Measurements from ENCODE around the gene PLEKHA3. TPM values are rescaled to one million over a fixed set of nuclear protein-coding genes. Genes with fewer than 3 reads are reported as not detected.

The PLEKHA3 gene
- total RNA-seq, 2 donors from 2014 or later, result 21.2 to 22.8 TPM

DNA sequence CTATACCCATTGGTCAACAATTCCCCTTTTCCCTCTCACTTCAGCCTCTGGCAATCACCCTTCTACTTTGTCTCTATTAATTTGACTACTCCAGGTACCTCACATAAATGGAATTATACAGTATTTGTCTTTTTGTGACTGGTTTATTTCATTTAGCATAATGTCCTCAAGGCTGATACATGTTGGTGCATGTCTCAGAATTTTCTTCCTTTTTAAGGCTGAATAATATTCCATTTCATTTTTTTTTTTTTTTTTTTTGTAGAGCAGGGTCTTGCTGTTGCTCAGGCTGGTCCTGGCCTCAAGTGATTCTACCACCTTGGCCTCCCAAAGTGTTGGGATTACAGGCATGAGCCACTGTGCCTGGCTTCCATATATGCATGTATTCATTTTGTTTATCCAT, 3.8 kb upstream of the PLEKHA3 start:
- no peak overlapping the region for H3K27ac ChIP-seq (ENCODE audit: low read depth, low read length)

GRCh38 chr2:178477443-178478129, 2.7 kb upstream of the PLEKHA3 start:
- Histone ChIP-seq H3K27me3 (ENCODE audit: control insufficient read depth, insufficient read depth, low read length, poor library complexity, severe bottlenecking) (no peaks in the 10 kb centered on the region), H3K27ac (ENCODE audit: low read depth, low read length) (peak overlapping the region; percentile 90), H3K4me3 (ENCODE audit: low read length) (peak overlapping the region; percentile 91), H3K9me3 (ENCODE audit: control insufficient read depth, low read length) (no peaks in the 10 kb centered on the region), H3K36me3 (ENCODE audit: control insufficient read depth, insufficient read depth, low read length) (no peaks in the 10 kb centered on the region), H3K9ac (ENCODE audit: extremely low read depth, low read length, poor library complexity, severe bottlenecking) (peak overlapping the region; percentile 83), H3K4me1 (ENCODE audit: control insufficient read depth, insufficient read depth, low read length) (no peaks in the 10 kb centered on the region)
- Mint-ChIP-seq H3K4me1 (peaks cover 13% of the 10 kb centered on the region), H3K36me3 (ENCODE audit: low read depth) (no peaks in the 10 kb centered on the region), H3K4me3 (peak overlapping the region; percentile 87), H3K27ac (no peak overlapping the region), H3K27me3 (ENCODE audit: insufficient read depth) (peaks cover 3% of the 10 kb centered on the region), H3K9me3 (no peaks in the 10 kb centered on the region)
- TF ChIP-seq CTCF (conservative IDR thresholded peaks at IDR 0.05), result no peak
- DNase-seq, result no peak
- WGBS, 2 experiments (ENCODE audit: insufficient coverage in 1 of 2, insufficient read length in 1 of 2), result 70% methylated on average over 2 of the region's 3 CpGs; no CpG with 5 or more reads in 1 of the 2 experiments

More for the DNA sequence above, 3.8 kb upstream of the PLEKHA3 start:
- Mint-ChIP-seq H3K27ac (no peak overlapping the region), H3K9me3 (no peaks in the 10 kb centered on the region), H3K27me3 (ENCODE audit: insufficient read depth) (peaks cover 3% of the 10 kb centered on the region), H3K4me3 (no peak overlapping the region), H3K4me1 (peaks cover 3% of the 10 kb centered on the region), H3K36me3 (ENCODE audit: low read depth) (no peaks in the 10 kb centered on the region)
- no peaks in the 10 kb centered on the region for H3K9me3 ChIP-seq (ENCODE audit: control insufficient read depth, low read length)
- no peaks in the 10 kb centered on the region for H3K36me3 ChIP-seq (ENCODE audit: control insufficient read depth, insufficient read depth, low read length)
- no peak for TF ChIP-seq CTCF (conservative IDR thresholded peaks at IDR 0.05)
- H3K9ac ChIP-seq (ENCODE audit: extremely low read depth, low read length, poor library complexity, severe bottlenecking), result no peak overlapping the region
- H3K4me3 ChIP-seq (ENCODE audit: low read length), result no peak overlapping the region
- no peaks in the 10 kb centered on the region for H3K27me3 ChIP-seq (ENCODE audit: control insufficient read depth, insufficient read depth, low read length, poor library complexity, severe bottlenecking)
- DNase-seq, result no peak
- H3K4me1 ChIP-seq (ENCODE audit: control insufficient read depth, insufficient read depth, low read length), result no peaks in the 10 kb centered on the region

DNA sequence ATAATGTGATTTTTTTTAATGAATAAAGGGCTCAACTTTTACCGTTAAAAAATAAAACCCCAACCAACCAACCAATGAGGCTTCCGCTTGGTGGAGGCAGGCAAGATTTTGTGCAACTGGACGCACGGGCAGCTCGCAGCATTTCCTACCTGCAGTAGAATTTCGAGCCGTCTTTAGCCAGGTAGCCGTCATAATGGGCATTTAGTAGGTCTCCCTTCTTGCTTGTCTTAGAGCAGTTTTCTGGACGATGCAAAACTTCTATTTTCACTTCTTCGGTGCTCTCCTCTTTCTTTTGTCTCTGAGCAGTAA, 2.2 kb upstream of the PLEKHA3 start:
- Histone ChIP-seq H3K4me1 (ENCODE audit: control insufficient read depth, insufficient read depth, low read length) (no peaks in the 10 kb centered on the region), H3K36me3 (ENCODE audit: control insufficient read depth, insufficient read depth, low read length) (no peaks in the 10 kb centered on the region), H3K27ac (ENCODE audit: low read depth, low read length) (peak overlapping the region; percentile 90), H3K27me3 (ENCODE audit: control insufficient read depth, insufficient read depth, low read length, poor library complexity, severe bottlenecking) (no peaks in the 10 kb centered on the region), H3K9ac (ENCODE audit: extremely low read depth, low read length, poor library complexity, severe bottlenecking) (peak overlapping the region; percentile 83), H3K4me3 (ENCODE audit: low read length) (peak overlapping the region; percentile 91), H3K9me3 (ENCODE audit: control insufficient read depth, low read length) (no peaks in the 10 kb centered on the region)
- no peak for DNase-seq
- Mint-ChIP-seq H3K4me1 (peaks cover 18% of the 10 kb centered on the region), H3K36me3 (ENCODE audit: low read depth) (no peaks in the 10 kb centered on the region), H3K27ac (peak overlapping the region; percentile 97), H3K9me3 (no peaks in the 10 kb centered on the region), H3K4me3 (peak overlapping the region; percentile 87), H3K27me3 (ENCODE audit: insufficient read depth) (peaks cover 3% of the 10 kb centered on the region)
- no peak for TF ChIP-seq CTCF (conservative IDR thresholded peaks at IDR 0.05)
- 10 to 12% methylated on average over 7 to 10 of the region's 10 CpGs for WGBS, 2 experiments (ENCODE audit: insufficient coverage in 1 of 2, insufficient read length in 1 of 2)

Measured in endodermal cell (in vitro differentiated cells).